HG03342 (cell line): Measurements from ENCODE around the gene ZFPM1.

Experiments used
- ATAC-seq: cut with Tn5 transposase; IDR thresholded peaks from one replicate; pipeline ENCODE4 v1.9.1; 2021; ENCODE audit warnings: mild to moderate bottlenecking, moderate library complexity; ENCODE audit not compliant: unreplicated experiment

Gene ZFPM1

GRCh38 chr16:88448461-88449266 is 4.4 kb upstream of the ZFPM1 start:
- no peak for ATAC-seq

- no peak for ATAC-seq
Observed at GRCh38 chr16:88449267-88449561, 3.9 kb upstream of the ZFPM1 start.

- no peak for ATAC-seq
Observed at GRCh38 chr16:88451586-88452481, 1.2 kb upstream of the ZFPM1 start.

GRCh38 chr16:88452482-88453216 is 431 bp upstream of the ZFPM1 start:
- ATAC-seq: peak; percentile 48

- ATAC-seq: no peak
Observed at GRCh38 chr16:88453611-88454522, 787 bp downstream of the ZFPM1 start.

- ATAC-seq: no peak
Observed at GRCh38 chr16:88454523-88454947, 1.5 kb downstream of the ZFPM1 start.

GRCh38 chr16:88455610-88456355 is 2.7 kb downstream of the ZFPM1 start:
- peak; percentile 21 for ATAC-seq

GRCh38 chr16:88456356-88457292 is 3.5 kb downstream of the ZFPM1 start:
- no peak for ATAC-seq

- no peak for ATAC-seq
Observed at GRCh38 chr16:88458039-88458772, 5.1 kb downstream of the ZFPM1 start.

- no peak for ATAC-seq
Observed at GRCh38 chr16:88458773-88459235, 5.7 kb downstream of the ZFPM1 start.

GRCh38 chr16:88459366-88460073 is 6.4 kb downstream of the ZFPM1 start:
- no peak for ATAC-seq

- ATAC-seq: no peak
Observed at GRCh38 chr16:88460496-88461330, 7.6 kb downstream of the ZFPM1 start.

- no peak for ATAC-seq
Observed at GRCh38 chr16:88461331-88462269, 8.5 kb downstream of the ZFPM1 start.

GRCh38 chr16:88462396-88462795 is 9.3 kb downstream of the ZFPM1 start:
- ATAC-seq: no peak

GRCh38 chr16:88463411-88463810 is 10.3 kb downstream of the ZFPM1 start:
- ATAC-seq: no peak
